Measurements from ENCODE around the gene UBE2Q2.
"Not testable (repeated sequence)": the region's sequence is repeated elsewhere in the genome, so short reads cannot be mapped to it uniquely, and the experiment has no call there.

UBE2Q2 gene

DNA sequence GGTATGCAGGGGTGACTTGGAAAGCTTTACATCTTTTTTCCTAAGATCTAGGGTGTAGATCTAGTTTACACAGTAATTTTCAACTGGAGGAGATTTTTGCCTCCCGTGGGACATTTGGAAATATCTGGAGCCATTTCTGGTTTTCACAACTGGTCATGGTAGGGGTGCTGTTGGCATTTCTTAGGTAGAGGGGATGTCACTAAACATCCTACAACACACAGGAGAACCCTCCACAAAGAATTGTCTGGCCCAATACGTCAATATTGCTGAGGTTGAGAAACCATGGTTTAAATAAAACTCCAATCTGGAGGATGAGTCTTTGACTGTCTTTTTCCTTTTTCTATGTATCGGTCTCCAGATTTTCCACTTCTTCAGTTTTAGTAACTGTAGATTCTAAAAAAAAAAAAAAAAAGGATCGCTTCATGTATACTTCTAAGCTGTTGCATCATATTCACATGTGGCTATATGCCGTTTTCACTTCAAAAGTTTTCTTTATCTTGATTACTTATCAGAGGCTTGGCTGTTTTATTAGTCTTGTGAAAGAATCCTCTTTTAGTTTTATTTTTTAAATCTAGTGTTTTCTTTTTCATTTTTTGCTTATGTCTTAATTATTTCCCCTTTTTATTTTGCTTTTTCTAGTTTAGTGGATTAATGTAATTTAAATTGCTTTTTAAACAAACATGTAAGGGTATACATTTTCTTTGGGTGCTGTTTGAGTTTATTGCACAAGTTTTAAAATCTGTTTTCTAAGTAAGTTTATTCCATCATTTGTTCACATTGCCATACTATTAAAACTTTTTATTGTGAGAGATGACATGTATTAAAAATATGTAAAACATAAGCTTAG lies 21.2 kb downstream of the UBE2Q2 start:
- no peak for DNase-seq (ENCODE audit: low spot score)

DNA sequence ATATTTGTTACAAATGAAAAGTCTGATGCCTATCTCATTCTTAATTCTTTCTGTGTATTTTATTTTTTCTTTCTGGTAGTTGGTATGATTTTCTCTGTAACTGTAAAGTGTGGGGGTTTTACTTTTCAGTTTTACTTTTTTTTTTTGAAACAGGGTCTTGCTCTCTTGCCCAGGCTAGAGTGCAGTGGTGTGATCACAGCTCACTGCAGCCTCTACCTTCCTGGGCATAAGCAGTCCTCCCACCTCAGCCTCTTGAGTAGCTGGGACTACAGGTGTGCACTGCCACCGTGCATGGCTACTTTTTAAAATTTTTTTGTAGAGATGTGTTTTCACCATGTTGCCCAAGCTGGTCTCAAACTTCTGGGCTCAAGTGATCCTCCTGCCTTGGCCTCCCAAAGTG lies 22.8 kb downstream of the UBE2Q2 start:
- DNase-seq (ENCODE audit: low spot score): not testable (repeated sequence)

DNA sequence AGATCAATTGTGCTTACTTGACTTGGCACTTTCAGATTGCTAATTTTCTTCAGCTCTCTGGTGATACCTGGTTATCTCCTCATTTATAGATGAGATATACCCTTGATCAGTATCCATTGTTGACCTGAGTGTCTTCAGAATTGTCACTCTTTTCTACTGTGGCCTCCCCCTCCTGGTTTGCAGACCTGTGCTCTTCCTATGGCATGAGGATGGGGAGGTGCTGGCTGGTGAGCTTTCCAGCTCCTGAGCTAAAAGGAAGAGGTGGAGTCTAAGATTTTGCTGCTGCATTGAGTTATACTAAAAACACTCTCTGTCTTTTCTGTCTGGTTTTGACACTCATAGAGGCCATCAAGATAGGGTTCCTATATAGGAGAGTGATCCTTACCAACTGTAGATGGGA lies 23.7 kb downstream of the UBE2Q2 start:
- DNase-seq (ENCODE audit: low spot score): no peak

DNA sequence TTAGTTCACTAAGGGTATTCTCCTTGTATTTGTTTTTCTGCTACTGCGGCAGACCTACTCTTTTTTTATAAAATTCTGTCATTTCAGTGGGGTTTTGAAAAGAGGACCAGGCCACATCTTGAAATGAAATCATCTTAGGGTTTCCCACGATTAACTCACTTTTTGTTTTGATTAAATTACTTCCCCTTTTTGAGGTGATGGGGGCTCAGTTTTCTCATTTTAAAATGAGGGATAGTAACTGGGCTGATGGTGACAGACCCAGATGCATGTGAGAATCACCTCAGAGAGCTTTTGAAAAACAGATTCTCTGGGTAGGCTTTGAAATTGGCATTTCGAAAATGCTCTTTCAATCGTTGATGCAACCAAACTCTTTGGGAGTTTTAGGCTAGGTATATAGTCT lies 24.2 kb downstream of the UBE2Q2 start:
- no peak for DNase-seq (ENCODE audit: low spot score)

DNA sequence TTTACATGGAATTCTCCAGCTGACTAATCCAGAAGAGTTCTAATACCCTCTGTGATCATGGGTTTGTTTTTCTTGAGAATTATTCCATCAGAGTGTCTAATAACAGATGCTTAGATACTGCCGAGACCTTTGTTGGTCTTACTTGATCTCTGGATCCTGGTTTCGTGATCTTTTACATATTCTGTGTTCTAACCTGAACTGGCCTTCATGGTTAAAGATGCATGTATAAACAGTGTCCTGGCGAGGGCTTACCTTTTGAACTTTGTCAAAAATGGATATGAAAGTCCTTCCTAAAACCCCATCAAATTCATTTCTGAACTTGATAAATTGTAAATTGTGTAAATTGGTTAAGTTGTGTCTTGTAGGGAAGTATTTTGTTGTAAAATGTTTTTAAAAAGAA lies 24.8 kb downstream of the UBE2Q2 start:
- DNase-seq (ENCODE audit: low spot score): no peak

DNA sequence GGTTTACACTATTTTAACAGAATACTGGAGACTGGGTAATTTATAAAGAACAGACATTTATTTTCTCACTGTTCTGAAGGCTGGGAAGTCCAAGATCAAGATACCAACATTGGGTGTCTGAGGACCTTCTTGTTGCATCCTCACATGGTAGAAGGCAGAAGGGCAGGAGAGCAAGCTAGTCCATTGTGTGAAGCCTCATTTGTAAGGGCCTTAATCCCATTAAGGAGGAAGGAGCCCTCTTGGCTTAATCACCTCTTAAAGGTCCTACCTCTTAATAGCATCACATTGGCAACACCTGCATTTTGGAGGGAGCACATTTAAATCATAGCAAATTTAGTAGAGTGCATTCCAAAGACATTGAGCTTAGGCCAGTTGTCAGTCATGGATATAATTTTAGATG lies 26.2 kb downstream of the UBE2Q2 start:
- DNase-seq (ENCODE audit: low spot score): no peak

DNA sequence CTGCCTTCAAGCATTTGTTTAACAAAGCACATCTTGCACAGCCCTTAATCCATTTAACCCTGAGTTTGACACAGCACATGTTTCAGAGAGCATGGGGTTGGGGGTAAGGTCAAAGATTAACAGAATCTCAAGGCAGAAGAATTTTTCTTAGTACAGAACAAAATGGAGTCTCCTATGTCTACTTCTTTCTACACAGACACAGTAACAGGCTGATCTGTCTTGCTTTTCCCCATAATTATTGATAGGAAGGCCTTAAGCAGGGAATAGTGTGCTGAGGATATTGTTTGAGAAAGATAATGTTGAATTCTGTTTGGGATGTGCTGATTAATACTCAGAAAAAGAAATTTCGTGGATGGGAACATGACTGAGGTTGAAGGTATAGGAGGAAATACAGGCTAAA lies 28.3 kb downstream of the UBE2Q2 start:
- not testable (repeated sequence) for DNase-seq (ENCODE audit: low spot score)

DNA sequence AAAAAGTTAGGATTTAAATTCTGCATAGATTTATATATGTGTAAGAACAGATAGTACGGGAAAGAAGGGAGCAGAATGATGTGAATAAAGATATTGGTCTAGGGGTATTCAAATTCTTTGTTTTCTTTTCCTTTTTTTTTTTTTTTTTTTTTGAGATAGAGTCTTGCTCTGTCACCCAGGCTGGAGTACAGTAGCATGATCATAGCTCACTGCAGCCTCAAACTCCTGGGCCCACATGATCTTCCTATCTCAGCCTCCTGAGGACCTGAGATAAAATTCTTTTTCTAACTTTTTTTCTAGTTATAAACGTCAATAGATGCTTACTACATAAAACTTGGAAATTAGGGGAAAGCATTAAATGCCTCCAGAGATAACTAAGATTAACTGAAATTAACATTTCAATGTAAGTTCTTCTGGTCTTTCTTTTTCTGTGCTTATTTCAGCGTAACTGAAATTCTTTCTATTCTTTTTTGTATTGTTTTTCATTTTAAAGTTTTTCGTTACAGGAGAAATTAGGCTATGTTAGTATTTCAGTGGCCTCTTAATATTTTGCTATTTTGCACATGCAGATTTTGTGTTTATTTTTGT lies 29.2 kb downstream of the UBE2Q2 start:
- DNase-seq (ENCODE audit: low spot score): no peak

DNA sequence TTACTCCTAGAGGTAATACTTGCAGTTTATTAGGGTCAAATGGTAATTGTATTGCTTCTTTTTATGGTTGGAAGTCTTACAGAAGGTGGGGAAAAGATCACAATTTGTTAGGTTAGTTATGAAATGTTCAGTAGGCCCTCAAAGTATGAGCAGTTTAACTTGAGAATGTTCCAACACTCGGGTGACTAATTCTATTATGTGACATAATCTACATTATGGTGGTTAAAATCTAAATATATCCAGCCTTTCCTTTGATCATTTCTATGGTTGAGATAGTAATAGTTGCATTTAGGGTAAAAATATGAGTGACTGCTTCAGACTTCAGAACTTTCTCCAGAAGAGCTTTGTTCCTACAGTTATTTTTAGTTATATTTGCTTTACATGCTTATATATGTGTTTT lies 40.8 kb downstream of the UBE2Q2 start:
- no peak for DNase-seq (ENCODE audit: low spot score)

DNA sequence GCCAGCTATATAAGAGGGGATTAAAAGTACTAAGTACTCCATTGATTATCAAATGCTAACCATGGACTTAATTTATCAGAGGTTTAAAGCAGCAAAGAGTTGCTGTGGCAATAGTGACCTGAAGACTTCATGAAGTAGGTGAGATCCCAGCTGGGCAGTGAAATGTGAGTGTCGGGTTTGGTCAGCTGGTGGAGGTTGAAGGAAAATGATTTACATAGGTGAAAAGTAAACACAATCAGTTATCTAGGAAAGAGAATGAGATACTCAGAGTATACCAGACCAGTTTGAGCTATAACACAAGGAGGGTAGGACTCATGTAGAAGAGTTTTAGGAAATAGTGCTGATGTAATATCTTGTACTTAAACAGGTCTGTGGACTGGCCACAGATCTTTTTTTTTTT lies 43.9 kb downstream of the UBE2Q2 start:
- DNase-seq (ENCODE audit: low spot score): no peak

DNA sequence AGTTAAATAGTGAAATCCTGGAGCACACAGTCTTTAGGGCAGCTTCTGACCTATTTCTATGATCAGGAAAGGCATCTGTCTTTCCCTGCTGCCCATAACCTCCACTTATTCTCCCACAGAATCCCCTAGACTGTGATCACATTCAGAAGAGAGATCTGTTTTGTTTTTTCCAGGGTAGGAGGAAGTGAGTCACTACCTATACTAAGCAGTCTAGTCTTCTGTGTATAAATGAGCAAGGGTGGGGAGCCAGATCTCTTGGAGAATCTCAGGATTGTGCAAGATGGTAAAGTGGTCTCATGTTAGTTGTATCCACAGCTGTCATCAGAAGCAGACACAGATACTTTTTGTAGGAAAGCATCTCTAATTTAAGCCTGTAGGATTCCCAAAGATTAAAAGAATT lies 48.6 kb downstream of the UBE2Q2 start:
- DNase-seq (ENCODE audit: low spot score): peak; percentile 49

DNA sequence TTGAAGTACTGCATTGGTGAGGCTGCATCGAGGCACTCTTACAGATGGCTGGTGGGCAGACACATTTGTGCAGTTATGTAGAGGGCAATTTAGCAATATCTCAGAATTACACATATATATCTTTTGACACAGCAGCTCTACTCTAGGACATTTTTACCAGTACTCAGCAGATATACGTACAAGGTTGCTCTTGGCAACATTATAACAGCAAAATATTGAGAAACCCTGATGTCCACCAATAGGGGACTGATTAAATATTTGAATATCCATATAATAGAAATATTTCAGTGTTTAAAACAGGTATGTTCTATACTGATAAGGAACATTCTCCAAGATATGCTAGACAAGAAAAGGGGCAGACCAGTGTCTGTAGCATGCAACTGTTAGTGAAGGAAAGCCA lies 52.5 kb downstream of the UBE2Q2 start:
- DNase-seq (ENCODE audit: low spot score): no peak

DNA sequence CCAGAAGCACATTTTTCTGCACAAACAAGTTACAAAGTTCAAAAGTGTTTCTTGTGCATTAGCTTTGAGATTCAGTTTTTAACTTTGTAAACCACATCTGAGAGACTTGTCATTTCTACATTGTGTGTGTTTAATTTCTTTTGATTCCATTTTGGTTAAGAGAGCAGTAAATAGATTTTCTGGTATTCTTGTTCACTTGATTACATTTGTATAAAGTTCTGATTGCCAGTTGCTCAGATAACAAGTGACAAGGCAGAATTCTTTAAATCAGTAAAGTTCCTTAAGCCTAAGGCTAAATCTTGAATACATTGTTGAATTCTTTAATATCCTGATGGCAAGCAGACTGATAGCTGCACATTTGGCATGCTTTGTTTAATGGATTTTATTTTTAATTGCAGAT lies 57.3 kb downstream of the UBE2Q2 start:
- DNase-seq (ENCODE audit: low spot score): no peak

DNA sequence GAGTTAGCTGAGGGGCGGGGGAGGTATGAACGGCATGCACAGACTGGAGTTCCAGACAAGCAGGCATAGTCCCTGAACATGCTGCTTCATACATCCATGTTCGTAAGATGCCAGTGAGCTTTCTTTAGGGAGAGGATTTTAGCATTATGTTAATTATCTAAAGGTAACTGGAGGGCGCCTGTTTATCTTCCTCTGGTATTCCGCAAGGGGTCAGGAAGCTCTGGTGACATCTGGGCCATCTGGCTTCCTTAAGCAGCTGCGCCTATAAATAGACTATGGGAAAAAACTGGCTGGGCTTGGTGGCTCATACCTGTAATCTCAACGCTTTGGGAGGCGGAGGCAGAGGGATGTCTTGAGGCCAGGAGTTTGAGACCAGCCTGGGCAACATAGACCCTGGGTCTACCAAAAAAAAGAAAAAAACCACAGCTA lies 58.9 kb downstream of the UBE2Q2 start:
- no peak for DNase-seq (ENCODE audit: low spot score)

DNA sequence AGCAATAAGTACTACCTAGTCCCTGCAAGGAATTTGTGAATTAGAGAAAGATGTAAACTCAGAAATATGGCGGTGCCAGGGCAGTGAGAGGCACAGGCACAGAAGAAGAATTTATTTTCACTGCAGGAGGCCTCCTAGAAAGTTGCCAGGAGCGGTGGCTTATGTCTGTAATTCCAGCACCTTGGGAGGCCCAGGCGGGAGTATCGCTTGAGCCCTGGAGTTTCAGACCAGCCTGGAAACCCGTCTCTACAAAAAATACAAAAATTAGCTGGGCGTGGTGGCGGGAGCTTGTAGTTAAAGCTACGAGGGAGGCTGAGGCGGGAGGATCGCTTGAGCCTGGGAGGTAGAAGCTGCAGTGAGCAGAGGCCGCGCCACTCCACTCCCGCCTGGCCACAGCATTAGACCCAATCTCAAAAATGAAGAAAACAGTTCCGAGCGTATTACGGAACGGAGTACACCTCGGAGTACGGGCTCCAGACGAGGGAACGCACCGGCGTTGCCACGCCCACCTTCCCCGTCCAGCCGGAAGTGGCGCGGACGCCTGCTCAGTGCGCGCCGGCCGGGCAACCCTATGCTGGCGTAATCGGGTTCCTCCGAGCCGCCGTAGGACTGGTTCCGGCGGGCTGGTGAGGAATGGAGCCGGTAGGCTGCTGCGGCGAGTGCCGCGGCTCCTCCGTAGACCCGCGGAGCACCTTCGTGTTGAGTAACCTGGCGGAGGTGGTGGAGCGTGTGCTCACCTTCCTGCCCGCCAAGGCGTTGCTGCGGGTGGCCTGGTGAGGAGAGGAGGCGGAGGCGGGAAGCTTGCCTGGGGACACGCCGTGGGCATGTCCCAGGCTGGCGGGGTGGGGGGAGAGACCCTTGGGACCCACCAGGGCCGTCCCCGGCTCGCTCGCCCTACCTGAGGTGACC lies 60.3 kb downstream of the UBE2Q2 start, which contains the start of gene FBXO22:
TSS of gene FBXO22 (plus strand) at position 548 of the 909 bp plus-strand sequence. CDS start at position 634, 86 bp downstream.
- DNase-seq (ENCODE audit: low spot score): peak; percentile 92

DNA sequence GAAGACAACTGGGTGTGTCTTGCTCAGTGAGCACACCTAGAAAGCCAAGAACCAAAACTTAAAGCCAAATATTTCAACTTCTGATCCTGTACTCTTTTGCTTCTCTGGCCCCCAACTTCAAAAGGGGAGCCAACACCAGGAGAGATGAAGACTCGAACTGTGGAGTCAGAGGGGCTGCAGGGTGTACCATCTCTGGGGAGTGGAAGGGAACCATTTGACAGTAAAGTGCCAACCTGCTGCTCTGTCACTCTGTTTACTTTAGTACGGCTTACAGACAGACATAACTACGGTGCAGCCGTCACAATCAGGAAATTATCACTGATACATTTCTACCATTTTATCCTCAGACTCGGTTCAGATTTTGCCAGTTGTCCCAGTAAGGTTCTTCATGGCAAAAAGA lies 62.0 kb downstream of the UBE2Q2 start:
- no peak for DNase-seq (ENCODE audit: low spot score)

DNA sequence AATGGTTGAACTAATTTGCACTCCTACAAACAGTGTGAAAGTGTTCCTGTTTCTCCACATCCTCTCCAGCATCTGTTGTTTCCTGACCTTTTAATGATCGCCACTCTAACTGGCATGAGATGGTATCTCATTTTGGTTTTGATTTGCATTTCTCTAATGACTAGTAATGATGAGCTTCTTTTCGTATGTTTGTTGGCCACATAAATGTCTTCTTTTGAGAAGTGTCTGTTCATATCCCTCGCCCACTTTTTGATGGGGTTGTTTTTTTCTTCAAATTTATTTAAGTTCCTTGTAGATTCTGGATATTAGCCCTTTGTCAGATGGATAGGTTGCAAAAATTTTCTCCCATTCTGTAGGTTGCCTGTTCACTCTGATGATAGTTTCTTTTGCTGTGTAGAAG lies 67.1 kb downstream of the UBE2Q2 start:
- not testable (repeated sequence) for DNase-seq (ENCODE audit: low spot score)

DNA sequence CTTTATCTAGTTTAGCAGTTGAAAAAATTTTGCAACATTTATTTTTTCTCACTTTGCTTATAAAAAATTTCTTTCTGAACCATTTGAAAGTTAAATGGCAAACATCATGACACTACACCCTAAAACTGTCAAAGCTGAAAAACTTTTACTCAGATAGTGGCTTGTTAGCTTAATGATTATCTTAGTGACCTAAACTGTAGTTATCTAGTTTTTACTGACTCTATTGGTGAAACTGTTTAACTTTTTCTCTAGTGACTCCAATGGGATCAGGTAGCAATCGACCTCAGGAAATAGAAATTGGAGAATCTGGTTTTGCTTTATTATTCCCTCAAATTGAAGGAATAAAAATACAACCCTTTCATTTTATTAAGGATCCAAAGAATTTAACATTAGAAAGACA lies 73.7 kb downstream of the UBE2Q2 start:
- no peak for DNase-seq (ENCODE audit: low spot score)

DNA sequence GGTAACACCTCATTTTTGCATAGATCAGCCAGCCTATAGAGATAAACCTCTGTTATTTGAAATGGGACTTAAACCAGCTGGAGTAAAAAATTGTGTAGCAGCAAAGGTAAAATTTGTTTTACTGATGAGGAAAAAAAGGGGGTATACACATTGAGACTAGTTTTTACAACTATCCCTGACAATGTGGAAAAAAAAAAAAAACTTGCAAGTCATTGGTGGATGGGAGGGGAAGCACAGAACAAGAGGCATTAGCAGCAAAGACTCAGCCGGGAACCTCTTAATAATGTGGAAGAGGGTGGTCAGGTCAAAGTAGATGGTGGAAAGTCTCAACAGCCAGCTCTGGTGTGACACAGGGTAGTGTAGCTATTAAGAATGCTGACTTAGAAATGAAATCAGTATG lies 74.9 kb downstream of the UBE2Q2 start:
- no peak for DNase-seq (ENCODE audit: low spot score)

DNA sequence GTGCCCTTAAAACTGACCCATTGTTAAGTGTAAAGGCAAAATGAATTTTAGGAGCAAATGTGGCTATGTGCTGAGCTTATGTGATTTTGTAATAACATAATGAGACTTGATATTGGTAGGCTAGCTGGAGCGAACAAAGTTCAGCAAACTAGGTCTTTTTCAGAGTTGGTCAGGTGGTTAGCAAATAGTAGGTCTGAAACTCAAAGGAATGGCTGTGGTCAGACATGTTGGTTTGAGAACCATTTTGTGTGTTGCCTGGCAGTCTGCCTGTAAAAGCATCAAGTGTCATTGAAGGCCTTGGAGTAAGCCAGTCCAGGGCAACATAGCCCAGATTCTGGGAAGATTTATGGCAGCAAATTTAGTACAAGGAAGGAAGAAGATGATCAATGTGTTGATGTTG lies 76.8 kb downstream of the UBE2Q2 start:
- no peak for DNase-seq (ENCODE audit: low spot score)

DNA sequence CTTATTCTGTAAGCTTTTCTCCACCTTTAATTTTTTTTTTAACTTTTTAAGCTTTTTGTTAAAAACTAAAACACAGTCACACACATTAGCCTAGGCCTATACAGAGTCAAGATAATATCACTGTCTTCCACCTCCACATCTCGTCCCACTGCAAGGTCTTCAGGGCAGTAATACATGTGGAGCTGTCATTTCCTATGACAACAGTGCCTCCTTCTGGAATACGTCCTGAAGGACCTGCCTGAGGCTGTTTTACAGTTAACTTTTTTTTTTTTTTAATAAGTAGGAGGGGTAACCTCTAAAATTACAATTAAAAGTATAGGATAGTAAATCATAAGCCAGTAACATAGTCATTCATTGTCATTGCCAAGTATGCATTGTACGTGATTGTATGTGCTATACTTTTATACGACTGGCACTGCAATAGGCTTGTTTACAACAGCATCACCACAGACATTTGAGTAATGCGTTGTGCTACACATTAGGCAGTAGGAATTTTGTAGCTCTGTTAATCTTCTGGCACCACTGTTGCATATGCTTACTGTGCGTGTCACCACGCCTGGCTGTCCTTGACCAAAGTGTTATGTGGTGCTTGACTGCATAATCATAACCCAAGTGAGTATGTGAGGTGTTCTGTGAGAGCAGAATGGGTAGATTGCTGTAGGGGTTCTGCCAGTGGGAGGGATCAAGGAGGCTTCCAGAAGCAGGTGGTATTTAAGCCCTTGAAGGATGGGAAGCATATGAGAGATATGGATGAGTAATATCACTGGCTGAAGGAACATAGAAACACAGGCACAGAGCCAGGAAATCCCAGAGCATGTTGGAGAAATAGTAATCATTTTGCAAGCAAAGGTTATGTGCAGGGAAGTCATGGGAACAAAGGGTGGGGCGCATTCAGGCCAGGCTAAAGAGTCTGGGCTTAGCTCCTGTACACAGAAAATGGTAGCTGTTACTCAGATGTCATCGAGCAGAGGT lies 78.8 kb downstream of the UBE2Q2 start:
- DNase-seq (ENCODE audit: low spot score): peak; percentile 42
